Activated CD8-positive, alpha-beta T cell treated with anti-CD3 and anti-CD28 coated beads, Interleukin-2, amount 10 ng/mL, durations not matched to agents 7 days and 5 days (primary cell): ENCODE measurements around the gene MYCBPAP. TPM values are rescaled to one million over a fixed set of nuclear protein-coding genes. Genes with fewer than 3 reads are reported as not detected.

Experiments
- ATAC-seq: fragments of 150-1000 bp; cut with Tn5 transposase; one replicate; pipeline ENCODE4 v1.10.0; 2021; ENCODE audit warnings: moderate library complexity
- CTCF ChIA-PET: fragments of 350-600 bp; sonication (Branson Sonifier 250); formaldehyde crosslinking; loops from one replicate; lab custom pipeline; 2021; ENCODE audit warnings: antibody characterized with exemption; lab: Charles Lee
- POLR2A ChIA-PET: fragments of 350-600 bp; sonication (Branson Sonifier 250); formaldehyde crosslinking; loops from one replicate; lab custom pipeline; 2021; ENCODE audit warnings: antibody characterized with exemption; lab: Charles Lee
- DNase-seq: peaks from one replicate; pipeline ENCODE4 v3.0.0-alpha.2; 2020
- H3K27ac Mint-ChIP-seq: one replicate; pipeline ENCODE4 v1.8.0; 2021; ENCODE audit warnings: mild to moderate bottlenecking, mixed read lengths
- H3K27me3 Mint-ChIP-seq: one replicate; pipeline ENCODE4 v1.8.0; 2021; ENCODE audit warnings: low read depth, mixed read lengths
- H3K36me3 Mint-ChIP-seq: one replicate; pipeline ENCODE4 v1.8.0; 2021; ENCODE audit warnings: low read depth, mixed read lengths
- H3K4me1 Mint-ChIP-seq: one replicate; pipeline ENCODE4 v1.8.0; 2021; ENCODE audit warnings: low read depth, mixed read lengths
- H3K4me3 Mint-ChIP-seq: one replicate; pipeline ENCODE4 v1.8.0; 2021; ENCODE audit warnings: mild to moderate bottlenecking, mixed read lengths
- H3K9me3 Mint-ChIP-seq: one replicate; pipeline ENCODE4 v1.8.0; 2022; ENCODE audit warnings: mixed read lengths; ENCODE audit not compliant: insufficient read depth
- total RNA-seq, 2 experiments: library from RNA; stranded (reverse); gene quantifications; one replicate each; pipeline ENCODE4 v1.2.3, GENCODE V29; 2021

MYCBPAP gene
- total RNA-seq, 2 experiments from 2014 or later, result 7.7 to 9.3 TPM

DNA sequence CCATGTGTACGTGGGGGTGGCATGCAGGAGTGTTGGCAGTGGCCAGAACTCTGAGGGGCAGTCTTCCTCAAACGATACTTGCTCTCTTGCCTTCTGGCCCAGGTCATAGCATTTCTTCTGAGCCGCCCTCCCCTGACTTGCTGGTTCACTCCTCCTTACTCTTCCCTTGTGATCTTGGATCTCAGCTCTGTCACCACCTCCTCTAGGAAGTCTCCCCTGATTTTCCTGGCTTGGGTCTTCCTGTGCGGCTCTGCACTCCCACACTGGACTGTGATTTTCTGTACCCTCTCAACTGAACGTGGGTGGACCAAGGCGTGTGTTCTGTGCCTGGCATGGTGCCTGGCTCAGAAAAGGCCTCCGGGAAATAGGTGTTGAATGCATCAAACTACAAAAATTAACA lies 27.2 kb downstream of the MYCBPAP start:
- Mint-ChIP-seq H3K4me1 (peaks cover 15% of the 10 kb centered on the region), H3K27ac (no peak overlapping the region), H3K36me3 (no peaks in the 10 kb centered on the region), H3K27me3 (peaks cover 48% of the 10 kb centered on the region), H3K4me3 (no peak overlapping the region), H3K9me3 (no peaks in the 10 kb centered on the region)
- CTCF ChIA-PET, result interaction anchor here (0.8 to 1.0 kb wide), 2 partner anchors 20 to 91 kb away, joined by 3 read pairs; no protein-coding TSS in a partner anchor
- POLR2A ChIA-PET, result no interaction called here
- DNase-seq (no peak), ATAC-seq (no peak)

DNA sequence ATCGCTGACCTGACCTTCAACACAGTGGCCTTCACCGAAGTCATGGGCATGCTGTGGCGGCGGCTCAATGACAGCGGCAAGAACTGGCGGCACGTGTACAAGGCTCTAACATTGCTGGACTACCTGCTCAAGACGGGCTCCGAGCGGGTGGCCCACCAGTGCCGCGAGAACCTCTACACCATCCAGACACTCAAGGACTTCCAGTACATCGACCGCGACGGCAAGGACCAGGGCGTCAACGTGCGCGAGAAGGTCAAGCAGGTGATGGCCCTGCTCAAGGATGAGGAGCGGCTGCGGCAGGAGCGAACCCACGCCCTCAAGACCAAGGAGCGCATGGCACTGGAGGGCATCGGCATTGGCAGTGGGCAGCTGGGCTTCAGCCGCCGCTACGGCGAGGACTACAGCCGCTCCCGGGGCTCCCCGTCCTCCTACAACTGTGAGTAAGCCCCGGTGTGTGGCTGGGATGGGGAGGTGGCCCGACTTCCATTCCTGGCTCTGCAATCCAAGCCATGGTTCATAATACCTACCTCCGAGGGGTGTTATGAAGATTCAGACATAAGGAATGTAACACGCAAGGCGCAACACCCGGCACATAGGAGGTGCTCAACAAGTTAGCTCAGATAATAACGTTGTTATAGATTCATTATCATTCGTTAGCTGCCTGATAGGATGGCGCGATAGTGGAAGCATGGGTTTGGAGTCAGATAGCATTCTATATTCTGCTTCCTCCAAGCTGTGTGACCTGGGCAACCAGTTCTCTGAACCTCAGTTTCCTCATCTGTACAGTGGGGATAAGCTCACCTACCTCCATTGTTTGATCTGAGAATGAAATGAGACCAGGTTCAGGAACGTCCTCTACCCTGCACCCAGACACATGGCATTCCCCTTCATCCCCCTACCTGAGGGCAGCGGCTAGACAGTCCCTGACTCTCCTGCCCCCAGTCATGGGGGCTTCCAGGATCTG lies 28.7 kb downstream of the MYCBPAP start:
- ATAC-seq, result no peak
- Mint-ChIP-seq H3K9me3 (no peaks in the 10 kb centered on the region), H3K27ac (no peak overlapping the region), H3K27me3 (peaks cover 38% of the 10 kb centered on the region), H3K4me1 (peaks cover 21% of the 10 kb centered on the region), H3K36me3 (no peaks in the 10 kb centered on the region), H3K4me3 (no peak overlapping the region)
- POLR2A ChIA-PET, result no interaction called here
- CTCF ChIA-PET, result no interaction called here
- no peak for DNase-seq

- Mint-ChIP-seq H3K4me1 (peaks cover 22% of the 10 kb centered on the region), H3K9me3 (no peaks in the 10 kb centered on the region), H3K36me3 (no peaks in the 10 kb centered on the region), H3K4me3 (no peak overlapping the region), H3K27ac (no peak overlapping the region), H3K27me3 (peaks cover 29% of the 10 kb centered on the region)
- ChIA-PET POLR2A (no interaction called here), CTCF (no interaction called here)
- no peak for ATAC-seq
- no peak for DNase-seq
Measured at GRCh38 chr17:50537721-50538548, 29.7 kb downstream of the MYCBPAP start.

DNA sequence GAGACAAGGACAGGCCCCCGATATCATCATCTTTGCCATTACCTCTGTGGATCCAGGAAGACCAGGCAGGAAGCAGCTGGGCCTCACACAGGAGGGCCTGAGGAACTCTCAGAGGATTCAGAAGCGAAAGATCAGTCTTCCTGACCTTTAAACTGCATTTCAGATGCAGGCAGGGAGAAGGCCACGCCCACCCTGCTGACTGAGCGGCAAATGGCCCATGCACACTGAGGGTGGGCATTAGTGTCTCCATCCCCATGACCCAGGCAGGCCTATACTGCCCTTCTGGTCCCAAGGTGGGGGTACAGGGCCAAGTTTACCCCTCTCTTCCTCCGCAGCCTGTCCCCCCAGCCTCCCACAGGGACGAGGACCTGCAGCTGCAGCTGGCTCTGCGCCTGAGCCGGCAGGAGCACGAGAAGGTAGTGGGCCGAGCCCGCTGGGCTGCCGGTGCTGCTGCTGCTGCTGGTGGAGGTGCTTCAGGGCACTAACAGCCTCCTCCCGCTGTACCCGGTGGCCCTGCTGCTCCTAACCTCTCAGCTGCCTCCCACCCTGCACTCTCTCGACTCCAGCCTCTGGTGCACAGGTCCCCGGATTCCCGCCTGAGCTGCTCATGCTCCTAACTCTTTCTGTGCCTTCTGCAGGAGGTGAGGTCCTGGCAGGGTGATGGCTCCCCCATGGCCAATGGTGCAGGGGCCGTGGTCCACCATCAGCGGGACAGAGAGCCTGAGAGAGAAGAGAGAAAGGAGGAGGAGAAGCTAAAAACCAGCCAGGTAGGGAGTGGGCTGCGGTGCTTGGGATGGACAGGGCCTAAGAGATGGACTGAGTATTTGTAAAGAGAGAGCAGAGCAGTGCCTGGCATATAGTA lies 30.5 kb downstream of the MYCBPAP start:
- DNase-seq, result no peak
- CTCF ChIA-PET, result no interaction called here
- Mint-ChIP-seq H3K4me3 (no peak overlapping the region), H3K27me3 (peaks cover 20% of the 10 kb centered on the region), H3K9me3 (no peaks in the 10 kb centered on the region), H3K27ac (no peak overlapping the region), H3K4me1 (peaks cover 18% of the 10 kb centered on the region), H3K36me3 (no peaks in the 10 kb centered on the region)
- no peak for ATAC-seq
- POLR2A ChIA-PET, result no interaction called here

DNA sequence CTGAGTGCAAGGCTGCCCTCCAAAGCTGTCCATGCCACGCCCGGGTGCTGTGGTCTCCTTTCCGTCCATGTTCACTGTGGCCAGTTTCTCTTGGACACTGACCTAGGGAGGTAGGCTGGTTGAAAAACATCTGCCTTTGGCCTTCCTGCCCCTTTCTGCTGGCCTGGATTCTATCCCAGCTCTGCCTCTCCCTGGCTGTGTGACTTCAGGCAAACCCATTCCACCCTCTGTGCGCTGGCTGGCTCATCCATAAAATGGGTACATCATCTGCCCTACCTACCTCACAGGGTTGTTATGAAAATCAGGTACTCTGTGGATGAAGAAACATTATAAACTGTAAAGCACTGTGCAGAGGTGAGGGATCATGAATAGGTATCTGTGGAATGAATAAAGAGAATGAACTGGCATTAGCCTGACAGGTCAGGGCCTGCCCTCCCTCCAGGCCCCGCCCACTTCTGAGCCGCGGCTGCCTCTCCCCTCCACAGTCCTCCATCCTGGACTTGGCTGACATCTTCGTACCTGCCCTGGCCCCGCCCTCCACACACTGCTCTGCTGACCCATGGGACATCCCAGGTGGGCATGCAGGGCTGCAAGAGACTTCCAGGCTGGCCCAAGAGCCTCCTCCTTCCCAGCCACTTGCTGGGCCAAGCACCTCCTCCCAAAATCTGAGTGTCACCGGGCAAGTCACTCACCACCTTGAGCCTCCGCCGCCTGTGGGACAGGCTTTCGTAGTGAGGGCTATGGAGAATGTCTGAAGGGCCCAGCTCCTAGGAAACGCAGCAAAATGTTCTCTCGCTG lies 31.7 kb downstream of the MYCBPAP start:
- ATAC-seq (no peak), DNase-seq (no peak)
- Mint-ChIP-seq H3K36me3 (no peaks in the 10 kb centered on the region), H3K27me3 (peaks cover 15% of the 10 kb centered on the region), H3K9me3 (no peaks in the 10 kb centered on the region), H3K27ac (no peak overlapping the region), H3K4me1 (peaks cover 18% of the 10 kb centered on the region), H3K4me3 (no peak overlapping the region)
- CTCF ChIA-PET, result interaction anchor here (1.7 kb wide), 1 partner anchor 13 kb away, joined by 4 read pairs; no protein-coding TSS in a partner anchor
- POLR2A ChIA-PET, result no interaction called here

GRCh38 chr17:50540560-50541401 lies 32.5 kb downstream of the MYCBPAP start:
- no peak overlapping the region for H3K4me3 Mint-ChIP-seq
- H3K27me3 Mint-ChIP-seq, result peaks cover 15% of the 10 kb centered on the region
- no peak for ATAC-seq
- H3K27ac Mint-ChIP-seq, result no peak overlapping the region
- H3K36me3 Mint-ChIP-seq, result no peaks in the 10 kb centered on the region
- H3K4me1 Mint-ChIP-seq, result peaks cover 18% of the 10 kb centered on the region
- CTCF ChIA-PET, result interaction anchor here (0.7 to 1.7 kb wide), 5 partner anchors 12 to 119 kb away, joined by 3 to 4 read pairs (median 4); no protein-coding TSS in a partner anchor
- DNase-seq, result no peak
- POLR2A ChIA-PET, result interaction anchor here (0.6 to 1.1 kb wide), 2 partner anchors 62 to 446 kb away, joined by 3 read pairs; no protein-coding TSS in a partner anchor
- no peaks in the 10 kb centered on the region for H3K9me3 Mint-ChIP-seq

DNA sequence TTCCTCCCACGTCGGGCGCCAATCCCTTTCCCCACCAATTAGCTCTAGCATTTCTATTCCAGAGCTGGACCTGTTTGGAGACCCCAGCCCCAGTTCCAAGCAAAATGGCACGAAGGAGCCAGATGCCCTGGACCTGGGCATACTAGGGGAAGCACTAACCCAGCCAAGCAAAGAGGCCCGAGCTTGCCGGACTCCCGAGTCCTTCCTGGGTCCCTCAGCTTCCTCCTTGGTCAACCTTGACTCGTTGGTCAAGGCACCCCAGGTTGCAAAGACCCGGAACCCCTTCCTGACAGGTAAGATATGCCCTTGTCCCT lies 33.1 kb downstream of the MYCBPAP start:
- ATAC-seq, result no peak
- H3K9me3 Mint-ChIP-seq, result no peaks in the 10 kb centered on the region
- no peak for DNase-seq
- no peak overlapping the region for H3K27ac Mint-ChIP-seq
- ChIA-PET POLR2A (interaction anchor here (0.6 to 1.1 kb wide), 2 partner anchors 62 to 447 kb away, joined by 3 read pairs; no protein-coding TSS in a partner anchor), CTCF (interaction anchor here (0.7 to 2.1 kb wide), 10 partner anchors 12 to 343 kb away, joined by 3 to 8 read pairs (median 4); partner anchors contain the start of gene RSAD1)
- peaks cover 18% of the 10 kb centered on the region for H3K4me1 Mint-ChIP-seq
- peak overlapping the region; percentile 73 for H3K4me3 Mint-ChIP-seq
- no peaks in the 10 kb centered on the region for H3K36me3 Mint-ChIP-seq
- H3K27me3 Mint-ChIP-seq, result peaks cover 14% of the 10 kb centered on the region

DNA sequence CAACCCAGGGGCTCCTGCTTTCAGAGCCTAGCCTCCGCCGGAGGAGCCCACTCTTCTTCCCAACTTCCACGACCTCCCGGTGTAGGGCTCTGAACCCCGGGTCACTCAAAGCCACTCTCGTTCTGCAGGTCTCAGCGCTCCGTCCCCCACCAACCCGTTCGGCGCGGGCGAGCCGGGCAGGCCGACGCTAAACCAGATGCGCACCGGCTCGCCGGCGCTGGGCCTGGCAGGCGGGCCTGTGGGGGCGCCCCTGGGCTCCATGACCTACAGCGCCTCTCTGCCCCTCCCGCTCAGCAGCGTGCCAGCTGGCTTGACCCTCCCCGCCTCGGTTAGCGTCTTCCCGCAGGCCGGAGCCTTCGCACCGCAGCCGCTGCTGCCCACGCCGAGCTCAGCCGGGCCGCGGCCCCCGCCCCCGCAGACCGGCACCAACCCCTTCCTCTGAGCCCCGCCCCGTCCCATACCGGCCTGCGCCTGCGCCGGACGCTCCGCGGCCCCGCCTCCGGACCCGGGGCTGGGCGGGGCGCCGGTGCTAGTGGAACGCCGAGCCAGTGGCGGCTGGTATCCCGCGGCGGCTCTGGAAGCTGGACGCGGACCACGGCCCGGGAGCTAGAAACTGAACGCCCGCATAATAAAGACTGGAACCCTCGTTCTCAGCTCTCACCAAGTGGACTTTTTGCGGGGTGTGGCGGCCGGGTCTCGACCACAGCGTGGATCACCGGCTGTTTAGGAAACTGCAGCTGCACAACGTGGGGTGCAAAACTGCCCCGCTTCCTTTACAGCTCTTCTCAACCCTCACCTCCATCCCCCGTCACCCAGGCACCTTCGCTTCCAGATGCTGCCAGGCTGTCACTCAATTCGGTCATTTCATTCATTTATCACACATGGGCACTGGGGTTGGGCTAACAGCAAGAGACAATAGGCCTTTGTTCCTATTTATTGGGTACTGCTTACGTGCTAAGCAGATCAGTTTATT lies 33.8 kb downstream of the MYCBPAP start:
- DNase-seq (peak; percentile 83), ATAC-seq (peak; percentile 93)
- ChIA-PET POLR2A (interaction anchor here (0.6 to 1.1 kb wide), 2 partner anchors 63 to 448 kb away, joined by 3 read pairs; no protein-coding TSS in a partner anchor), CTCF (interaction anchor here (0.7 to 2.1 kb wide), 19 partner anchors 9 to 344 kb away, joined by 3 to 8 read pairs (median 3); partner anchors contain the start of genes ANKRD40 and RSAD1)
- peaks cover 22% of the 10 kb centered on the region for H3K4me1 Mint-ChIP-seq
- peak overlapping the region; percentile 58 for H3K27ac Mint-ChIP-seq
- H3K27me3 Mint-ChIP-seq, result peaks cover 13% of the 10 kb centered on the region
- H3K9me3 Mint-ChIP-seq, result no peaks in the 10 kb centered on the region
- H3K36me3 Mint-ChIP-seq, result no peaks in the 10 kb centered on the region
- peak overlapping the region; percentile 73 for H3K4me3 Mint-ChIP-seq
